Activated CD4-positive, alpha-beta T cell treated with anti-CD3 and anti-CD28 coated beads, Interleukin-2, amount 50 U/mL, for 4 hours (primary cell): ENCODE data around the gene EPB41L4B.

ENCODE experiments used
- DNase-seq, 2 experiments: peaks; one replicate each; pipeline ENCODE4 v3.0.0-alpha.2; 2020

The EPB41L4B gene

DNA sequence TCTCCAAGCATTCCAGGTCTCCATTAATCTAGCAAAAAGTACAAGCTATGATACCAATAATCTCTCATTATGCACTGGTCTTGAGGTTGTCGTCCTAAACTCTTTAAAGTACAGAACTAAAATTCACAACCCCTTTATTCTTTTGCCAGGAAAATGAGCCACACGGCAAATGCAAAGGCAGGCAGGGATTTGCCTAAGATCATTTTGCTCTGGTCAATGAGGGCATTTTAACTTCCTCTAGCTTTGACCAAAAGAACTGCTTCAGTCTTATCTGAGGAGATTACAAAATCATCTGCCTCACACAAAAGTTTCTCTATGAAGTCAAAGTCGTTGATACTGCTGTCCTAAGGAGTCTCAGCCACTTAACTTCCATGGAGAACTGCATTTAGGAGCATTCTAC is 51.8 kb downstream of the EPB41L4B start:
- no peak for DNase-seq

DNA sequence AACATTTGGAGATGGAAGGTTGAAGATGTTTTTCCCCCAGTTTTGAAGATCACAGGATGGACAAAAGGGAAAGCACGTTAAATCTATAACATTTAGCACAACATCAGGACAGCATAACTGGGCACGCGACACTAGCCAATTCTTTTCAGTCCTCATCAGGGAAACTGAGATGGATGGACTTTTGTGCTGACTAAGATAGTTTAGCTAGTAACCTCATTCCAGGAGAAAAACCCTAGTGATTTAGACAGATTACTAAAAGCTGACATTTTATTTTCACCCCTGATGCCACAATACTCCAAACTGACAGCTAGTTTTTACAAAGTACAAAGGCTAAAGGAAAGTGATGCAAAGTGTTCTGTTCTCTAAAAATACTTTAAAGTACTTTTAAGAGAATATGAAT is 53.3 kb downstream of the EPB41L4B start:
- no peak for DNase-seq

DNA sequence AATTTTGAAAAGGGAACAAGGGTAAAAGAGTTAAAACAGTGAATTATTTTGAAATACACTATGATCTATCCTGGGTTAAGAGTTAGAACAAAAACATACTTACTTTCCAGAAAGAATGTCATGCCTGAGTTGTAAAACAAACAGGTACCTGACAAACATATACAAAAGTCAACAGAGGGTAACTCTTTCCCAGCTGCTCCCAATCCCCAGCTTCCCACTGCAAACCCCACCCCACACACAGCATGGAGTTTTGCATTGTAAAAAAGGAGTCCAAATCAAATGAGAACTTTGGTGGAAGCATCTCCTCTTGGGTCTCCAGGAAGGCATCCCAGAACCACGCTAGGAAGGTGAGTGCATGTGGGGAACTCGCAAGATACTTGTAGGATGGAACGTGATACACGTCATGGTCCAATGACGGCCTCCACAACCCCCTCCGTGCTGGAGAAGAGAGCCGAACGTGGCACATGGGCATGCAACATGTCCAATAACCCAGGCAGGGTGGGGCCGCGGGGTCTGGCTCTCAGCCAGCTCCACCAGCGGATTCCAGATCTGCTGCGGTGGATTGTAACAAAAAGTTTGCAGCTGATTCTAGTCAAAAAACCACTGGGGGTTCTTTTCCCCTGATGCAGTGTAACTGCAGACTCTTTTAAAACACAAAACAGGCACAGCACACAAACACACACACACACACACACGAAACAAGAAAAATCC is 55.8 kb downstream of the EPB41L4B start:
- DNase-seq: no peak

DNA sequence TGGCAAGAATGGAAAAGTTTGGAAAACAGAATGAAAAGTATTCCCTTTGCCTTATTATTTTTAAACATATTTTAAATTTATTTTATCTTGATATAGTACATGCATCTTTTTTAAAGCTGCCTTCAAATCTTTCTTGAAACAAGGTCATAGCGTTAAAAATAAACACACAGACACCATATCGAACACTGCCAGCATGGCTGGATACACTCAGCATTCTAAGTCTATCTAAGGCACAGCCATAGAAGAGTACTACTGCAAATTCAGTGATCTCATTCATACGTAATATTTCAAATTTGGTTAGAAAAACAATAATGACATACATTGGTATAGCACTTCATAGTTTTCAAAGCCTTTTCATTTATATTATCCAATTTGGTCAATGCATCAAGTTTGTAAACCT is 57.5 kb downstream of the EPB41L4B start:
- DNase-seq: no peak

DNA sequence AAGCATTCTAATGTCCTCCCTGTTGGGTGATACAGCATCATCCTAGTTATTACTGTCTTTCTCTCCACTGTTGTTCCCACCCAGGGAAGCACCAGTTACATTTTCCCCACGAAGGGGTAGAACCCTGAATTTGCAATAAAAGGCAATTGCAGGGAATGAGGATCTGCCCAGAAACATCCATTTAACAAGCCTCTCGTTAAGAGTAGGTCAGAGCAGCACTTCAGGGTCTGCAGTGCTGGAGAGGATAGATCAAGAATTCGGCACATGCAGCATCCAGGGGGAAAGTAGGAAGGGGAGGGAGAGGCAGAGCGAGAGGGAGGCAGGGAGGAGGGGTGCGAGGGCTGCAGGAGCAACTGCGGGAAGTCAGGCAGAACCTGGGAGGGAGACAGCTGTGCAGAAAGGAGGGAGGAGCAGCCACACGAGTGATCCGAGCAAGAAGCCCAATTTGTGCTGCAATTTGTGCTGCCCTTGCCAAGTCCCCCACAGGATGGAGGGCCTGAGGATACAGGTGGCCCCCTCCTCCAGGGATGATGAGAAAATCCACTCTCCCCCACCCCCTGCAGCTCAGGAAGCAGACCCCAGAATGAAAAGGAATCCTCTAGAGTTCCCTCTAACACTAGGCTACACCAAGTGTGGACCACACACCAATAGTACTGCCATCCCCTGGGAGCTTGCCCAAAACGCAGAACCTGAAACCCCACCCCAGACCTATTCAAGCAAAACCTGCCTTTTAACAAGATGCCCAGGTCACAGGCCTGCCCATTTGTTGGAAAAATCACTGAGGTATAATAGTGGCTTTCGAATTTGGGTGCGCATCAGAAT is 62.2 kb downstream of the EPB41L4B start:
- no peak for DNase-seq

DNA sequence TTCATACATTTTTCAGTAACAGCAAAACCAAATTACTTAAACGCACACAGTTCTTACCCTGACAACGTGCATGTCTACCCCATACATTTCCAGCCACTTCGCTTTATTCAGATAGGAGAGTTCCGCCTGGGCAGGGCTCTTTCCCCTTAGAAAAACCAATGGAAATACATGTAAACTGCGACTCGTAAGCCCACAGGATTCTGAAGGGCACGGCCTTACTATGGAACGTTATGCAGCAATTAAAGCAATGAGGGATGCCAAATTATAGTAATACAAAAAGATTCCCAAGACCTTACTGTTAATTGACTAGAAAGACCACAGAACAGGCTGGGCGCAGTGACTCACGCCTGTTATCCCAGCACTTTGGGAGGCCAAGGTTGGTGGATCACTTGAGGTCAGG is 64.5 kb downstream of the EPB41L4B start:
- no peak for DNase-seq

DNA sequence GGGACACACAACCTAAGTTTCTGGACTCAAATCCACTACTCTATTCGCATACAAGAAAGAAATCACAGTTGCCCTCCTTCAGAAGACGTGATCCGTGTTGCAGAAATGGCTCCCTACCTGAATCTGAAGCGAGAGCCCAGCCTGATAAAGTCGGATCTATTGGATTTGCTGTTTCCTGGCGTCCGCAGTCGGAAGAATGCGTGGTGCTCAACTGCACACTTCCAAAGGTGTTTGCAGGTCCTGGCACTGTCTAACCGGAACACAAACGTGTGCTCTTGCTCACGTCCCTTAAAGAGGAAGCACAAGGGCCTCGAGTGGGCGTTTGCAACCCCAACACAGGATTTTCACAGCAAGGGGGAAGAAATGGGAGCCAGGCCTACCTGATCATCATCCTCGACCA is 65.5 kb downstream of the EPB41L4B start:
- no peak for DNase-seq

DNA sequence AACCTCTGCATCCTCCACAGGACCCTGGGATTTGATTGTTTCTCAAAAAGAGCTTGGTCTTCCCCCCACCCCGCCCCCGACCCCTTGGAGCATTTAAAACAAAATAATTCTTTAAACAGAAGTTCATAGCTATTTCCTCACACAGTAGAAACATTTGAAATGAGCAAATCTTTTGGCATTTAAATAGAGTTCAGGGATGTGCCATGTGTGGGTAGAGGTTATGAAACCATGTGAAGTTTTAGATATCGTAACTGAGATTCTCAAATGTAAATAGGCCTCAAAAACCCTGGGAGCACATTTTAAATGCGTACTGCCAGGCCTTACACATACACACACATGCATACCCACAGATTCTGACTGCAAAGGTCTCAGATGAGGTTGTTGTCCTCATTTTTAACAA is 66.5 kb downstream of the EPB41L4B start:
- DNase-seq: no peak

DNA sequence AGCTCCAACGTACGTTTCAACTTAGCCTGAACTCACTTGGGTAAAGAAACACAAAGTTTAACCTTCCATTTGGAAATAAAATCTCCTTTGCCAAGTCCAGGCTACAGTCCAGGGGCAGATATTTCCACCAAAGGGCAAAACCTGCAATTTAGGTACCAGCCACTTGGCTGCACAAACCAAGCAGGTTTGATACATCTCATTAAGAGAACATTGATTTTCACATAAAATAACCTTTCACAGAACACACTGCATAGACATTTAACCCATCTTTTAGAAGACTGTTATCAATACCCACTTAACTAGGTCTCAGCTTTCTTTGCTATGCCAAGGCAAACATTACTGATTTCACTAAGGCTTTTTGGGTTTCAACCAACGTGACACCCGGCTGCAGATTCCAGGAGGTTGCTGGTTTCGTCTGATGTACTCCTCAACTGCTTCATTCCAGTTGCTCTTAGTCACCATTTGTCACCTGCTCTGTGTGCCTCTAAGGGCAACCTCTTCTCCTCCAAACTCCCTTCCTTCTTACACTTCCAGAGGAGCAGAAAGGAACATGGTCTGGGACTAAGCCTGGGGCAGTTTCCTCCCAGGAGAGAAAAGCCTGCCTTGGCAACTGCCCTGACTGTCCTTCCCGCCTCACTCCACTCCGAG is 67.1 kb downstream of the EPB41L4B start:
- no peak for DNase-seq

DNA sequence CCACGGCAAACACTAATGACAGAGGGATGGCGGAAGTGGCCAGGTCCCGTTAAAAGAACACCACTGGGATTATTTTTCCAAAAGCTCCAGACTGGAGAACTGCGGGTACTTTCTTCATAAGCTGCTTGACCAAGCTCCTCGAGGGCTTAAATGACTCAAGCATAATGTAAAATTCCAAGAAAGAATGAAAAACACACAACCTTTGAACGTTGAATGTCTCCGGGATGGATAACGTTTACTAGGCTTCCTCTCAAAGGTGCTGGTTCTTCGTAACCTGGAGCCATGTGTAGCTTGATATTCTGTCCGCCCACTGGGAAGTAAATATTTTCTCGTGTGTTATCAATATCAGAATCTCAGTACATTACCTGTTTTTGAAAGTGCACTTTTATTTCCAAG is 67.6 kb downstream of the EPB41L4B start:
- DNase-seq: no peak

DNA sequence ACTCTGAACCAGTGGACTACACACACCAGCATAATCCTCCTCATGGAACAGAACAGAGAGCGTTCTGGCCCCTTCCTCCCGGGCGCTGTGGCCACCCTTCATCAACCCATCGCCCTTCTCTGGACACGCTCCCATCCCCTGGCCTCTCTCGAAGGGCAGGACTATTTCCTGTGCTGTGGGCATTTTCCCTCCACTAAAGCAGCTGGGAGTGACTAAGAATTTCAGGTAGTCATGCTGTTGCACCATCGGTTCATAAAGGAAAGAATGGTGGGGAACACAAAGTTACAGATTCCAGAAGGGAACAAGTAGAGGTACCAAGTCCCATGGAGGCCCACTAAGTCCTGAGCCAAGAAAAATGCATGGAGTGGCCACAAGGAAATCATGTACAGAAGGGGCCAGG is 68.6 kb downstream of the EPB41L4B start:
- DNase-seq: no peak

DNA sequence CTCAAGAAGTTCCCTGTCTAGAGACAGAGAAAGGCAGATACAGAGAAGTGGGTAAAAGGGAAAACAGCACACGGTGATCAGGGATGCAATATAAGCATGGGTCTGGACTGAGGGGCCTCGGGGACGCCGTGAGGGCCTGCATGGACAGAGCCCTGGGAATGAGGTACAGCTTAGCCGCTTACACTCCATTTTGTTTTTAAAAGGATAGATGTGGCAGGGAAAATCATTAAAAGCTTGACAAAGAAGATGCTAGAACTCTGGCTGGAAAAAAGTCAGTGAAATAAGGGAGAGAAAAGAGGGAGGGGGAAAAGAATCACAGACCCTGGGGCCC is 69.1 kb downstream of the EPB41L4B start:
- DNase-seq: no peak

DNA sequence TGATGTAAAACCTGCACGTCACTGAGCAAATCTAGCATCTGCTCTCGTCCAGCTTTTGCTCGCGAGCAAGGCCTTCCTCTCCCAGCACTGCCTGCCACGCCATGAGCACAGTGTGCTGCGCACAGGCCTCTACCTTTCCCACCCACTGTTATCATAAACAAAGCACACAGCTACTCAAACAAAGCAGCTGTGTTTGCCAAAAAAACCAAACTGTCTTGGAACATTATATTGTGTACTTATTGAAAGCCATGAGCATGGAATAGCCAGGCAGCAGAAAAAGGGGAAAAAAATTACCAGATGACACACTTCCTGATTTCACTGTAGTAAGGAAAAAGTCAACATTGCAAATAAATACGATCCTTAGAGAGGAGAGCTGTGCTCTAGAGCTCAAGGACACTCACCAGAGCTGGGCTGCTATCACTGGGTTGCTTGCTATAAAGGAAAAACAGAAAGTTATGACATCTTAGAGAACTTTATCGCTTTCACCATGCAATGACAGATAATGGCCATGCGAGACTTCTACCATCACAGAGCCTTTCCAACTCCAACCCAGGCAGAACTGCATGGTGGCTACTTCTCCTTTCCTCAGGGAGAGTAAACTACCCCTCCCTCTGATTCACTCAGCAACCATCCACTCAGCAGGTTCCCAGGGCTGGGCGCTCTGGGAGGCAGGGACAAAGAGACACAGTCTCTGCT is 69.6 kb downstream of the EPB41L4B start:
- no peak for DNase-seq

DNA sequence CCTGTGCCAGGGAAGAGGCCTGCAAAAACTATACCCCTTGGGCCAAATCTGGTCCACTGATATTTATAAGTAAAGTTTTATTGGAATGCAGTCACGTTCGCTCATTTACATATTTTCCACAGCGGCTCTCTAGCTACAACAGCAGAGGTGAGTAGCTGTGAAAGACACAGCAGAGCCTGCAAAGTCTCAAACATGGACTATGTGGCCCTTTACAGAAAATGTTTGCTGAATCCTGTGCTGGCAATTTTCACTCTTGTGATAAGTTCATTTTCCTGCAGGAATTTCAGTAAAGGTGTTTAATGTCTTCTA is 70.1 kb downstream of the EPB41L4B start:
- no peak for DNase-seq

DNA sequence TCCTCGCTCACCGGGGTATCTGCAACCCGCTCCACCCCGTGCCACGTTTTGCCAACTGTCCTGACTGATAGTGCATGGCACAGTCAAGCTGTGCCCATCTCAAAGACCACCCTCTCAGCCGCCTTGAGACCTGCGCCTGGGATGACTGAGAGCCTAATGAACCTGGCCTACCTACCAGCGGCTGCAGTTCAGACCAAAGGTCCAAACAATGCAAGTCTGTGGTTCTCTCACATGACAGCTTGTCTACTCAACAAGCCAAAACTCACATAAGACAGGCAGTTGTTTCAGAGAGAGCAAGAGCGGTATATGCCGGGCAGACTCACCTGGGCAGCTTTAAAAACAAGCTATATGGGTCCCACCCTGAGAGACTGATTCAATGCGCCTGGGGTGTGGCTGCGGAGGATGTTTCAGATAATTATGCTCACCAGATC is 70.5 kb downstream of the EPB41L4B start:
- no peak for DNase-seq

DNA sequence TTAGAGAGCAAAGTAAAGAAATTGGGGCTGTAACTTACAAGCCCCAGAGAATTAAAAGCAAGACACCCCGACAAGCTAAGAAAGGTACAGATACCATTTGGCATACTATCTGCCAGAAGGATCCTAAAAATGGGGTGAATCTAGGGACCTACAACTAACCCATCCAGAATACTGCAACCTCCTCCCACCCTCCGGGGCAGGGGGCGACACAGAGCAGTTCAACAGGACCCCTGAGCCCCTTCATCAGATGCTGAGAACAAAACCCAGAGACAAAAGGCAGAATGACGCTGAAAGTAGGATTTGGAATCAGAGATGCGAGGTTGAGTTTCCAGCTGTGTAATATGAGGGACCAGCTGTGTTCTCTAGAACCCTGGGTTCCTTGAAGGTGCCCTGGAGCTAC is 71.2 kb downstream of the EPB41L4B start:
- no peak for DNase-seq

DNA sequence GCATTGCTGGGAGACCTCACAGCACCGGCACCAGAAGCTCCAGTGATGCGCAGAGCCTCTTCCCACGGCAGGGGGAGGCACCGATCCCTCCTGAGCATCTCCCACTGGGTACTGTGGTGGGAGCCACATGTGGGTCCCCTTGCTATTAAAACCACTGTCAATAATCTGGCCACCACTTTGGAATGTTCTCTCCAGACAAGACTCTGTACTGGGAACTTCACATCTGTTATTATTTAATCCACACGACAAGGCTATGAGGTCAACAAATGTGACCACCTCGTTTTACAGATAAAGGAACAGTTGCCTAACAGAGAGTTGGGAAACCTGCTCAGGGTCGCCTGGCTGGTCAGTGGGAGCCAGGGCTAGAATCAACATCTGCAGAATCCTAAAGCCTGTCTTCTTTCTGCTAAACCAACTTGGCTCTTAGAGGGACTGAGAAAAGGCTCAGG is 72.7 kb downstream of the EPB41L4B start:
- no peak for DNase-seq

DNA sequence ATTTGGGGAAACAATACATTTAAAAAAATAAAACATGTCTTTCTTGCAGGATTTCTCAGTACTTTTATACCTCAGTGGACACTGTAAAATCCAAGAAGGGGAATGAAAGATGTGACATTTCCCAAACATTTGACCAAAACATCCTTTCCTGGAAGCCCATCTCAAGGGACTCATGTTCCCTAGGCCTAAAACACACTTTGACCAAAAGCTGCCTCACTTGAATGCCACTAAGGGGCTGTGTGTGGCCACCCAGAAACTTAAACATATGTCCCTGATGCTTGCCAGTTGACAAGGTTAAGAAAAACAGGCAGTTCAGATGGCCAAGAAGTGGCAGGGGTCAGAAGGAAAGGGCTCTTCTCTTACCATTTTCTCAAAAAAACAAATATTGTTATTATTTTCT is 73.6 kb downstream of the EPB41L4B start:
- DNase-seq: no peak

DNA sequence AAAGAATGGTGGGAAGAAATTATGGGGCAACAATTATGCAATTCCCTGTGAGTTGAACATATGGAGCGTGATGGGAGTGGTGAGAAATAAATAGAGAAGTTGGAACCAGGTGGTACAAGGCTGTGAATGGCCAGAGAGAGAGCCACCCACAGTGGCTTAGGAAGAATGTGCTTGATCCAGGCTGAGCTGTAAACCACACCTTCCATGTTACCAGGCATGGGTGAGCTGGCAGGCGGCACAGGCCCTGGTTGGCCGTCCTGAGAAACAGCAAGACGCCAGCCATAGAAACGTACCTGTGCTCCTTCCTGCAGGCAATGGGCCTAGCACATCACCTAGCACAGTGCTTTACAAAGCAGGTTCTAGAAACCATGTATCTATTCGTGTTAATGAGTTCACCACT is 74.3 kb downstream of the EPB41L4B start:
- DNase-seq: no peak

DNA sequence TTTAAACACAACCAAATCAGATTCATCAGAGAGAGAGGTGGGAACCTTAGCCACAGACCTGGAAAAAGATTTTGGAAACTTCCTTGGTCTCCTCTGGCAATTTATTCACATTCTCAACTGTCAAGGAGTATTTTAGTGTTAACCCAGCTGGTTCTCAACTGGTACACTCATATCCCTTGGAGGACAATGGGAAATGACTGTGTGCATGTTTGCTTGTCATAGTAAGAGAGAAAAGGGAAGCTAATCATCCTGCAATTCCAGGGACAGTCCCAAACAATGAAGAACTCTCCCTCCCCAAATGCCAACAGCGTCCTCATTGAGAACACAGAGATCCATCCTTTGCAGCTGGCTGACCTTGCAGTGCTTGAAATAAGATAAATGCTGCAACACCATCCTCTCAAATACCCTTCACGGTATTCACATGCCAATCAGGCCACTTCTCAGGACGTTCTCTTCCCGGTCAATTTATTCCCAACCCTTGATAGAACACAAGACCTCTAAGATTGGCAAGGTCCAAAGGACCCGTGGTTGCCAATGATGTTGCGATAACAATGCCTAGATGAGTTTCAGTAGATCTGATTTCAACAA is 75.5 kb downstream of the EPB41L4B start:
- no peak for DNase-seq

DNA sequence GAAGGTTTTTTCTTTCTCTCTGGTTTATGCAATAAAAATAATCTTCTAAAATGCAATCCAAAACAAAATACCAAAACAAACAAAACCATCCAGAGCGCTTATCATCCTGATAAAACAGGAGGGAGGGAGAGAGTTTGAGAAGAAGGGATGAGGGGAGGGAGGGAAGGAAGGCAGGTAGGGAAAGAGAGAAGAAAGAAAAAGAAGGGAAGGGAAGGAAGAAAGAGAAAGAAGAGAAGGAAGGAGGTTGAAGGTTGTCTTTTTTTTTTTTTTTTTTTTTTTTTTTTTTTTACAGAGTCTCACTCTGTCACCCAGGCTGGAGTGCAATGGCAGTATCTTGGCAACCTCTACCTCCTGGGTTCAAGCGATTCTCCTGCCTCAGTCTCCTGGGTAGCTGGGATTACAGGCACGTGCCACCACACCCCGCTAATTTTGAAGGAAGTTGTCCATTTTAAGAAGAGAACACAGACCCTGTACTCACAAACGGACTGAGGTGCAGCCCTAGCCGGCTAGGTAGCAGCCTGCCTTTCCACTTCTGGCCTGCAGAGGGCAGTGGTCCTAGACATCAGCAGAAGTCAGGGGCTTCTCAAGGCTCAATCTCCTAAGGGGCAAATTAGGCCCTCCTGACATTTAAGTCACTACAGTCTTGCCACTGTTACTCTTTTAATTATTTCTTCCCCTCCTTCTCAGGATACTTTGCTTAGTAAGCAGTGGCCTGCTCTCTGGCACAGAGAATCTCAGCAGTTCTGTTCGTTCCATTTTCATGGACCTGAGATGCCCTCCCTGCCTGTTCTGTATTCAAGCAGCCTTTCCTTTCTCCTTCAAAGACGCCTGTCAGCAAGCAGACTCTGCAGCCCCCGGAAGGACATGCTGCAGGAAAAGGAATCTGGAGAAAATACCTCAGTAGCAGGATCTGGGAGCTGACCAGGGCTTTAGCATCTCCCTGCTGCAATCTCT is 76.4 kb downstream of the EPB41L4B start:
- peak; percentile 48 to 54 for DNase-seq

DNA sequence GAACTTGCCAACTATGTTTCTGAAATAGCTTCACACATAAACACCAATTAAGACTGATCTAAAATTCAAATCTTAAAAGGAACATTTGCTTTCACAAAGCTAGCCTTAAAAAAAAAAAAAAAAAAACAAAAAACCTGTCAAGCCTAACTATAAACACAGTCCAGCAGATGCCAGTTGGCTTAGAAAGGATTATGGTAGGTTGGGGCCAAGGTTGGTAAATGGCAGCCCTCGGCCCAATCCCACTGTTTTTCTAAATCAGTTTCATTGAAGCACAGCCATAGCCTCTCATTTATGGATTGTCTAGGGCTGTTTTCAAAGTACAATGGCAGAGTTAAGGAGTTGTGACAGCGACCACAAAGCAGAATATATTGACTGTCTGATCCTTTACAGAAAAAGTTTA is 78.1 kb downstream of the EPB41L4B start:
- no peak for DNase-seq
